22Rv1 (cell line): ENCODE data around the gene ENPP6.

Experiments
- CTCF ChIP-seq: fragments of 450-650 bp; IDR thresholded peaks from 2 replicates; pipeline ENCODE4 v1.5.1; 2017; ENCODE audit warnings: mild to moderate bottlenecking
- ZFX ChIP-seq: fragments of 450-650 bp; IDR thresholded peaks from 2 replicates; pipeline ENCODE4 v1.6.1; 2017; ENCODE audit warnings: antibody characterized with exemption, borderline replicate concordance

GRCh38 chr4:184146951-184147350, 70.7 kb downstream of the ENPP6 start:
- TF ChIP-seq CTCF (no peak), ZFX (no peak)
